WTC11 (cell line): ENCODE results near the gene TRAPPC3L. TPM values are rescaled to one million over a fixed set of nuclear protein-coding genes. Genes with fewer than 3 reads are reported as not detected.

Experiments used
- ATAC-seq: fragments of 200-7000 bp; cut with Tn5 transposase; 2 replicates; pipeline ENCODE4 v1.10.0; 2021; ENCODE audit warnings: mild to moderate bottlenecking, moderate library complexity
- CTCF ChIA-PET: fragments of 300-600 bp; sonication (Branson Sonifier 250); formaldehyde crosslinking; loops from one replicate; lab custom pipeline; 2021; ENCODE audit warnings: antibody characterized with exemption; lab: Charles Lee
- POLR2A ChIA-PET: fragments of 350-600 bp; sonication (Branson Sonifier 250); formaldehyde crosslinking; loops from one replicate; lab custom pipeline; 2021; ENCODE audit warnings: antibody characterized with exemption; lab: Charles Lee
- DNase-seq: peaks from one replicate; pipeline ENCODE4 v3.0.0; 2021; ENCODE audit warnings: low spot score
- H3K27ac Mint-ChIP-seq: 2 replicates; pipeline ENCODE4 v1.8.0; 2021; ENCODE audit warnings: mixed read lengths
- H3K27me3 Mint-ChIP-seq: 2 replicates; pipeline ENCODE4 v1.8.0; 2021; ENCODE audit warnings: low read depth, mild to moderate bottlenecking, moderate library complexity, mixed read lengths
- H3K36me3 Mint-ChIP-seq: 2 replicates; pipeline ENCODE4 v1.8.0; 2021; ENCODE audit warnings: mixed read lengths
- H3K4me1 Mint-ChIP-seq: 2 replicates; pipeline ENCODE4 v1.8.0; 2022; ENCODE audit warnings: mixed read lengths
- H3K4me3 Mint-ChIP-seq: 2 replicates; pipeline ENCODE4 v1.8.0; 2021; ENCODE audit warnings: mild to moderate bottlenecking, moderate library complexity, mixed read lengths
- H3K9me3 Mint-ChIP-seq: 2 replicates; pipeline ENCODE4 v1.8.0; 2021; ENCODE audit warnings: mixed read lengths
- ARID4B ChIP-seq: sonication (generic); formaldehyde crosslinking; IDR thresholded peaks from 2 replicates; pipeline ENCODE4 v1.8.0; 2023; ENCODE audit warnings: missing genetic modification reagents, mild to moderate bottlenecking, borderline replicate concordance
- ATF6 ChIP-seq: sonication (generic); formaldehyde crosslinking; IDR thresholded peaks from 2 replicates; pipeline ENCODE4 v1.8.1; 2023; ENCODE audit warnings: mild to moderate bottlenecking, missing genetic modification reagents
- E2F4 ChIP-seq: sonication (generic); formaldehyde crosslinking; IDR thresholded peaks from 2 replicates; pipeline ENCODE4 v1.8.1; 2022; ENCODE audit warnings: low read depth, mild to moderate bottlenecking, moderate library complexity, missing genetic modification reagents, borderline replicate concordance
- ERG ChIP-seq: fragments of 250-450 bp; sonication (Bioruptor Pico); IDR thresholded peaks from 2 replicates; pipeline ENCODE4 v1.8.0; 2021; ENCODE audit warnings: mild to moderate bottlenecking
- FOXJ3 ChIP-seq: sonication (generic); formaldehyde crosslinking; IDR thresholded peaks from 2 replicates; pipeline ENCODE4 v1.9.0; 2021; ENCODE audit warnings: missing genetic modification reagents, mild to moderate bottlenecking, borderline replicate concordance
- FOXK1 ChIP-seq: sonication (generic); formaldehyde crosslinking; IDR thresholded peaks from 2 replicates; pipeline ENCODE4 v1.8.0; 2022; ENCODE audit warnings: mild to moderate bottlenecking, moderate library complexity, missing genetic modification reagents
- FOXP4 ChIP-seq: sonication (generic); formaldehyde crosslinking; IDR thresholded peaks from 2 replicates; pipeline ENCODE4 v1.8.0; 2022; ENCODE audit warnings: mild to moderate bottlenecking, missing genetic modification reagents
- GRHL2 ChIP-seq: fragments of 250-450 bp; sonication (Bioruptor Pico); IDR thresholded peaks from 2 replicates; pipeline ENCODE4 v1.8.0; 2022; ENCODE audit warnings: mild to moderate bottlenecking, moderate library complexity; ENCODE audit not compliant: insufficient replicate concordance, severe bottlenecking
- NR1H2 ChIP-seq: sonication (generic); formaldehyde crosslinking; IDR thresholded peaks from 2 replicates; pipeline ENCODE4 v1.9.0; 2021; ENCODE audit warnings: mild to moderate bottlenecking, moderate library complexity, missing genetic modification reagents
- RORB ChIP-seq: fragments of 250-450 bp; sonication (Bioruptor Pico); IDR thresholded peaks from 2 replicates; pipeline ENCODE4 v1.9.0; 2021; ENCODE audit warnings: mild to moderate bottlenecking
- TCF7 ChIP-seq: sonication (generic); formaldehyde crosslinking; IDR thresholded peaks from 2 replicates; pipeline ENCODE4 v1.8.0; 2022; ENCODE audit warnings: mild to moderate bottlenecking, low read depth, missing genetic modification reagents, moderate library complexity
- TP53 ChIP-seq: sonication (generic); formaldehyde crosslinking; IDR thresholded peaks from 2 replicates; pipeline ENCODE4 v1.8.1; 2023; ENCODE audit warnings: mild to moderate bottlenecking, missing genetic modification reagents
- USF1 ChIP-seq: sonication (generic); formaldehyde crosslinking; IDR thresholded peaks from 2 replicates; pipeline ENCODE4 v1.8.0; 2022; ENCODE audit warnings: mild to moderate bottlenecking, missing genetic modification reagents
- ZNF121 ChIP-seq: sonication (generic); formaldehyde crosslinking; IDR thresholded peaks from 2 replicates; pipeline ENCODE4 v1.8.0; 2023; ENCODE audit warnings: missing genetic modification reagents
- ZNF281 ChIP-seq: sonication (generic); formaldehyde crosslinking; IDR thresholded peaks from 2 replicates; pipeline ENCODE4 v1.8.0; 2023; ENCODE audit warnings: mild to moderate bottlenecking, missing genetic modification reagents
- ZNF425 ChIP-seq: fragments of 250-450 bp; sonication (Bioruptor Pico); conservative IDR thresholded peaks from 2 replicates; pipeline ENCODE4 v1.9.0; 2021; ENCODE audit warnings: mild to moderate bottlenecking
- total RNA-seq: library from RNA; stranded (reverse); gene quantifications from 3 replicates; pipeline ENCODE4 v1.2.3, GENCODE V29; 2021

Gene TRAPPC3L
- total RNA-seq, 1 experiment from 2014 or later, result not detected

- no peak for TF ChIP-seq ZNF281 (CRISPR knock-in tag)
- no peak for TF ChIP-seq ERG (CRISPR knock-in tag)
- TF ChIP-seq TCF7 (CRISPR knock-in tag), result no peak
- no peak for TF ChIP-seq ZNF121 (CRISPR knock-in tag)
- TF ChIP-seq ATF6 (CRISPR knock-in tag), result no peak
- no peak for TF ChIP-seq FOXJ3 (CRISPR knock-in tag)
- no peak for TF ChIP-seq NR1H2
- no peak for TF ChIP-seq FOXP4 (CRISPR knock-in tag)
- no peak for TF ChIP-seq ZNF425 (CRISPR knock-in tag)
- TF ChIP-seq FOXK1 (CRISPR knock-in tag), result no peak
Measured at GRCh38 chr6:116563830-116564229, 18.3 kb upstream of the TRAPPC3L start (continued).

- CTCF ChIA-PET, result interaction anchor here (1.0 to 3.6 kb wide), 9 partner anchors 9 to 294 kb away, joined by 3 to 31 read pairs (median 8); partner anchors contain the start of genes CALHM5 and RWDD1
- H3K4me3 Mint-ChIP-seq, result no peak overlapping the region
- no peak for TF ChIP-seq USF1 (CRISPR knock-in tag)
- TF ChIP-seq GRHL2, result no peak
- TF ChIP-seq TP53 (CRISPR knock-in tag), result no peak
- no peak for TF ChIP-seq E2F4
- TF ChIP-seq ARID4B (CRISPR knock-in tag), result no peak
- no peak for TF ChIP-seq RORB (CRISPR knock-in tag)
Measured at GRCh38 chr6:116562614-116563013, 17.1 kb upstream of the TRAPPC3L start.

More at GRCh38 chr6:116562614-116563013, 17.1 kb upstream of the TRAPPC3L start:
- H3K27ac Mint-ChIP-seq, result no peak overlapping the region
- DNase-seq, result no peak
- H3K27me3 Mint-ChIP-seq, result no peaks in the 10 kb centered on the region; the same call in 1 of the 2 replicates
- peaks cover 4% of the 10 kb centered on the region for H3K4me1 Mint-ChIP-seq
- ATAC-seq, result no peak
- H3K36me3 Mint-ChIP-seq, result no peaks in the 10 kb centered on the region
- POLR2A ChIA-PET, result no interaction called here
- no peaks in the 10 kb centered on the region for H3K9me3 Mint-ChIP-seq
